ENCODE results near the gene C22orf15.

C22orf15 gene

GRCh38 chr22:23772315-23772648 lies 9.5 kb downstream of the C22orf15 start:
- Histone ChIP-seq H3K27ac (peak overlapping the region; percentile 94), H3K4me2 (peak overlapping the region; percentile 99), H3K4me3 (peak overlapping the region; percentile 77), H4K20me1 (peaks cover 6% of the 10 kb centered on the region), H3K4me1 (peaks cover 87% of the 10 kb centered on the region), H3K9me3 (no peaks in the 10 kb centered on the region), H3K9ac (peak overlapping the region; percentile 93), H3K36me3 (no peaks in the 10 kb centered on the region), H3K27me3 (no peaks in the 10 kb centered on the region)
- TF ChIP-seq Cebpa-rat (IDR thresholded peaks at IDR 0.05): no peak

DNA sequence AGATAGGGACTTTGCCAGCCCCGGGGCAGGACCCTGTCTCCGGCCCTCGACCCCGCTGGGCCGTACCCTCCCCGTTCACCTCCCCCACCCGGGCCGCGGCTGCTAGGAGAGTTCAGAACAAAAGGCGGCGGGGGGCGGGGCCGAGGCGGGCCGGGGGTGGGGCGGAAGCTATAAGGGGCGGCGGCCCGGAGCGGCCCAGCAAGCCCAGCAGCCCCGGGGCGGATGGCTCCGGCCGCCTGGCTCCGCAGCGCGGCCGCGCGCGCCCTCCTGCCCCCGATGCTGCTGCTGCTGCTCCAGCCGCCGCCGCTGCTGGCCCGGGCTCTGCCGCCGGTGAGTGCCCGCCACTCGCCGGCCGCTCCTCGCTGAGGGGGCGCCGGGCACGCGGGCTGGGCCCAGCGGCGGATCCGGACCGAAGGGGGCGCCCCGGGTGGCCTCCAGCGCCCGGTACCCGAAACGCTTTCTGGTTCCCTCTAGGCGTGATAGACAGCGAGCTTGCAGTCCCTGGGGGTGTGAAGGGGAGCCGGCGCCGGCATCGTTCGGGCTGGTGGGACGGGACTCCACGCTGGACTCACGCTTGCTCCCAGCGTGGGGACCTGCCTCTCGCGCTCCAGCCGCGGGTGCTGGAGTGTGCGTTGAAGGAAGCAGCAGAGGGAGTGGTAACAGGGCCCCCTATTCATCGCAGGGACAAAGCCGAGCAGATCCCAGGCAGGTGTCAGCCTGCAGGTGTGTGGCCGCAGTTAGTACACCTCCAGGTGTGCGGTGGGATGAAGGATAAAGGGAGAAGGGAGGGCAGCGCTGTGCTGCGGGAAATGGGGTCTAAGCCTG lies 10.1 kb downstream of the C22orf15 start, which contains the start of gene MMP11:
Gene MMP11, plus strand, starts transcription at position 201 of the 825 bp plus-strand sequence. Its CDS starts 22 bp downstream, at position 223.
- H4K20me1 ChIP-seq: peaks cover 6% of the 10 kb centered on the region
- peak within 1 kb of the TSS; percentile 93 for H3K9ac ChIP-seq
- peak within 1 kb of the TSS; percentile 99 for H3K4me2 ChIP-seq
- peak within 1 kb of the TSS; percentile 77 for H3K4me3 ChIP-seq
- H3K27me3 ChIP-seq: no peaks in the 10 kb centered on the region
- peaks cover 93% of the 10 kb centered on the region for H3K4me1 ChIP-seq
- no peaks in the 10 kb centered on the region for H3K36me3 ChIP-seq
- H3K27ac ChIP-seq: peak within 1 kb of the TSS; percentile 94
- H3K9me3 ChIP-seq: no peaks in the 10 kb centered on the region
- no peak for TF ChIP-seq Cebpa-rat (IDR thresholded peaks at IDR 0.05)

DNA sequence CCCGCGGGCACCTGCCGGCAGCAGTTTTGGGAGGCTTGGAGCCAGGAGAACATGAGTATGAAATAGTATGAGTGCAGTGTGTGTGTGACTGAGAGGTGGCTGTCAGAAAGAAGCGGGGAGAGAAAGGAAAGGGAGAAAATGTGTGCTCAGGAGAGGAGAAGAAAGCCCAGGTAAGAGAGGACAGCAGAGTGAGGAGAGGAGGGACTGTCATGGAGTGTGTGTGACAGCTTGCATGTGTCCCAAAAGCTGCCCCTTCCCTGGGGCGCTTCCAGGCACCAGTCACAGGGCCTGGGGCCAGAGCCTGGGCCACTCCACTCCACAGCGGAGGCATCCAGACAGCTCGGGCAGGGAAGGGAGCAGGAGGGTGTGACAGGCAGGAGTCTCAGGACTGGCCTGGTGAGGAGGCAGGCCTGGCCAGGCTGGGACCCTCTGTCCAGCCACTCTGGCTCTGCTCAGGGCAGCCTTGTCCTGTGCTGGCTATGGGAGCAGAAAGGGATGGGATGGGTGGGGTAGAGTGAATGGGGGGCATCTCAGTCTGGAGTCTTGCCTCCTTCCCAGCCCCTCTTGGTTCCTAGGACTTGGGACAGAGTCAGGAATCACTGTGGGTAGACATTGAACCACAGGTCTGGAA lies 10.8 kb downstream of the C22orf15 start:
- no peaks in the 10 kb centered on the region for H3K9me3 ChIP-seq
- TF ChIP-seq Cebpa-rat (IDR thresholded peaks at IDR 0.05): no peak
- peaks cover 6% of the 10 kb centered on the region for H4K20me1 ChIP-seq
- peaks cover under 1% of the 10 kb centered on the region; the same call in 1 of the 2 replicates for H3K36me3 ChIP-seq
- peaks cover 96% of the 10 kb centered on the region for H3K4me1 ChIP-seq
- peak overlapping the region; percentile 77 for H3K4me3 ChIP-seq
- peak overlapping the region; percentile 93 for H3K9ac ChIP-seq
- no peaks in the 10 kb centered on the region for H3K27me3 ChIP-seq
- H3K27ac ChIP-seq: peak overlapping the region; percentile 94
- H3K4me2 ChIP-seq: peak overlapping the region; percentile 99

GRCh38 chr22:23774114-23774921 lies 11.5 kb downstream of the C22orf15 start:
- TF ChIP-seq Cebpa-rat (IDR thresholded peaks at IDR 0.05): no peak
- H3K4me2 ChIP-seq: peak overlapping the region; percentile 99
- H4K20me1 ChIP-seq: peaks cover 6% of the 10 kb centered on the region
- H3K4me3 ChIP-seq: peak overlapping the region; percentile 77
- H3K4me1 ChIP-seq: peaks cover 90% of the 10 kb centered on the region
- H3K27ac ChIP-seq: peak overlapping the region; percentile 94
- no peaks in the 10 kb centered on the region for H3K27me3 ChIP-seq
- no peaks in the 10 kb centered on the region for H3K9me3 ChIP-seq
- H3K36me3 ChIP-seq: peaks cover 7% of the 10 kb centered on the region
- peak overlapping the region; percentile 93 for H3K9ac ChIP-seq

DNA sequence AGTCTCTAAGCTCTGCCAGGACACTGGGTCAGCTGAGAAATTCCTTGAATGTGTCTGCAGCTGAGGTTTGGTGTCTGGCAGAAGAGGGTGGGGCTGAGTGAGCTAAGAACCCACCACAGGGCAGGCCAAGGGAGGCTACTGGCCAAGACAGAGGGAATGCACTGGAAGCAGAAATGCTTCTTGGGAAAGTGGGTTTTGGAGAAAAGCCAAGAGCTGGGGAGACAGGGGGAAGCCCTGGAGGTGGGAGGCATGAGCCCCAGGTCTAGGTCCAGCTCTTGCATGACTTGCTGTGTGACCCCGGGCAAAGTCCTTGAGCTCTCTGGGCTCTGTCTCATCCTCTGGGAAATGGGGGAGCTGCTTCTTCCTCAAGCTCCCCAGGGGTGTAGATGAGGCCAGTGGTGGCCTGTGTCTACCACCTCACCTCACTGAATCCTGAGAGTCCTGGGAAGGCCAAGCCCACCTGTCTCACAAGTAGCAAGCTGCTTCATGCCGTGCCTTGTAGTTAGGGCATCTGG lies 12.2 kb downstream of the C22orf15 start:
- Histone ChIP-seq H3K4me3 (no peak overlapping the region), H3K9me3 (no peaks in the 10 kb centered on the region), H3K9ac (peak overlapping the region; percentile 10; the same call in 1 of the 2 replicates), H3K36me3 (peaks cover 14% of the 10 kb centered on the region), H3K27me3 (no peaks in the 10 kb centered on the region), H3K27ac (peak overlapping the region; percentile 59), H3K4me2 (peak overlapping the region; percentile 99), H3K4me1 (peaks cover 84% of the 10 kb centered on the region), H4K20me1 (peaks cover 6% of the 10 kb centered on the region)
- TF ChIP-seq Cebpa-rat (IDR thresholded peaks at IDR 0.05): no peak

GRCh38 chr22:23775779-23776375 lies 13.1 kb downstream of the C22orf15 start:
- Histone ChIP-seq H3K27ac (peak overlapping the region; percentile 59), H3K9me3 (no peaks in the 10 kb centered on the region), H3K9ac (0 out of 2 replicates have a peak overlapping the region, but pooled peaks have one; percentile 10), H3K4me2 (peak overlapping the region; percentile 99), H3K27me3 (no peaks in the 10 kb centered on the region), H3K4me3 (no peak overlapping the region), H3K4me1 (peaks cover 75% of the 10 kb centered on the region), H3K36me3 (peaks cover 23% of the 10 kb centered on the region), H4K20me1 (peaks cover 6% of the 10 kb centered on the region)
- no peak for TF ChIP-seq Cebpa-rat (IDR thresholded peaks at IDR 0.05)

GRCh38 chr22:23777776-23778576 lies 15.2 kb downstream of the C22orf15 start:
- Histone ChIP-seq H3K27me3 (no peaks in the 10 kb centered on the region), H3K4me1 (peaks cover 78% of the 10 kb centered on the region), H3K4me3 (no peak overlapping the region), H4K20me1 (peaks cover 6% of the 10 kb centered on the region), H3K9me3 (no peaks in the 10 kb centered on the region), H3K9ac (no peak overlapping the region), H3K4me2 (peak overlapping the region; percentile 55; the same call in 1 of the 2 replicates), H3K27ac (peak overlapping the region; percentile 63), H3K36me3 (peaks cover 44% of the 10 kb centered on the region)
- TF ChIP-seq Cebpa-rat (IDR thresholded peaks at IDR 0.05): no peak

DNA sequence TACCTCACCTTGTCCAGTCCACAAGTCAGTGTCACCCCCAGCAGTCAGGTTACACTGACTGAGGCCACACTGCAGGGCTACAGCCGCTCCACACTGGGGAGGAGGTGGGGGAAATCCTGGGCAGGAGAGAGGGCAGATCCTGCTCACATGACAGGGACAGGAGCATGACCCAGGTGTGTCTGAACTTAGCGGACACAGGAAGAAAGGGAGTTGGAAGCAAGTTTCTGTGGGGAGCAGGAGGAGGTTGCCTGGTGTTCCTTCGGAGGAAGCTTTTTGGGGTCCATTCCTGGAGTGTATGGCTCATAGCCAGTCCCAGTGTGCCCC lies 15.7 kb downstream of the C22orf15 start:
- H3K27me3 ChIP-seq: no peaks in the 10 kb centered on the region
- no peak overlapping the region for H3K9ac ChIP-seq
- peaks cover 6% of the 10 kb centered on the region for H4K20me1 ChIP-seq
- H3K9me3 ChIP-seq: no peaks in the 10 kb centered on the region
- no peak overlapping the region for H3K4me3 ChIP-seq
- peaks cover 78% of the 10 kb centered on the region for H3K4me1 ChIP-seq
- H3K27ac ChIP-seq: 0 out of 2 replicates have a peak overlapping the region, but pooled peaks have one; percentile 63
- peaks cover 50% of the 10 kb centered on the region for H3K36me3 ChIP-seq
- TF ChIP-seq Cebpa-rat (IDR thresholded peaks at IDR 0.05): no peak
- no peak overlapping the region for H3K4me2 ChIP-seq

Measured in BLaER1 (cell line).